SK-N-SH (cell line): ENCODE measurements around the gene ADAMTSL5.

Experiments used
- CHD2 ChIP-seq: fragments of 150-350 bp; IDR thresholded peaks from 2 replicates; pipeline ENCODE4 v1.6.1; 2018; ENCODE audit warnings: low read length; ENCODE audit not compliant: partially characterized antibody
- ELF1 ChIP-seq: IDR thresholded peaks from 2 replicates; pipeline ENCODE4 v1.4.0; 2012
- FOXM1 ChIP-seq: IDR thresholded peaks from 2 replicates; pipeline ENCODE4 v1.4.0; 2012; ENCODE audit warnings: low read depth, mild to moderate bottlenecking
- GABPA ChIP-seq: IDR thresholded peaks from 2 replicates; pipeline ENCODE4 v1.4.0; 2012; ENCODE audit warnings: low read depth, mild to moderate bottlenecking
- MEF2A ChIP-seq: IDR thresholded peaks from 2 replicates; pipeline ENCODE4 v1.4.0; 2012; ENCODE audit warnings: low read depth, borderline replicate concordance
- RCOR1 ChIP-seq: fragments of 150-350 bp; IDR thresholded peaks from 2 replicates; pipeline ENCODE4 v1.6.1; 2017; ENCODE audit warnings: antibody characterized with exemption, low read length
- RFX5 ChIP-seq: IDR thresholded peaks from 2 replicates; pipeline ENCODE4 v1.6.1; 2012; ENCODE audit warnings: mild to moderate bottlenecking, improper control_type of control experiment, low read length
- TEAD4 ChIP-seq: IDR thresholded peaks from 2 replicates; pipeline ENCODE4 v1.4.0; 2012; ENCODE audit warnings: mild to moderate bottlenecking, borderline replicate concordance; ENCODE audit not compliant: insufficient read depth
- TF ChIP-seq, protein P1 (sequence below): IDR thresholded peaks from 2 replicates; pipeline ENCODE4 v1.4.0; 2012; ENCODE audit warnings: low read depth
- TF ChIP-seq, protein P2 (sequence below): fragments of 150-350 bp; IDR thresholded peaks from 2 replicates; pipeline ENCODE4 v1.6.1; 2017; ENCODE audit warnings: antibody characterized with exemption, low read length, low read depth, borderline replicate concordance
- TF ChIP-seq, protein P3 (sequence below): fragments of 200-600 bp; sonication (generic); IDR thresholded peaks from 2 replicates; pipeline ENCODE4 v1.6.1; 2017; ENCODE audit warnings: antibody characterized with exemption, mild to moderate bottlenecking, moderate library complexity
- TF ChIP-seq, protein P4 (sequence below): IDR thresholded peaks from 2 replicates; pipeline ENCODE4; 2012
- TF ChIP-seq, protein P5 (sequence below): IDR thresholded peaks from 2 replicates; pipeline ENCODE4 v1.4.0; 2012; ENCODE audit warnings: low read depth, borderline replicate concordance

DNA sequence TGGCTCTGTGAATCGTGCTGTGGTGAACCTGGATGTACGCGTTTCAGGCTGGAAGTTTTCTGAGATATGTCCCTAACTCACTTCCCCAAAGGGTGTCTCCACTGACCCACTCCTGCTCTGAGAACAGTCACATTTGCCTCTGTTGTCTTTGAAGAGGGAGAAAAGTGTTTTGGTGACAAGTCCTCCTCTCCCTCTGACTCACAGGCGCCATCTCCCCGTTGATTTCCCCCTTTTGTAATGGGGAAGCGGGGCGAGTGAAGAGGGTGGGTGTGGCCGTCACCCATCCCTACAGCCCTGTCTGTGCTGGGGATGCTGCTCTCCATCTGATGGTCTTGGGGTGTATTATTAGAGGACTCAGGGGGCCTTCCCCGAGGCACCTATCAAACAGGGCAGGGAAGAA, 53.3 kb downstream of the ADAMTSL5 start:
- TF ChIP-seq, protein P1, sequence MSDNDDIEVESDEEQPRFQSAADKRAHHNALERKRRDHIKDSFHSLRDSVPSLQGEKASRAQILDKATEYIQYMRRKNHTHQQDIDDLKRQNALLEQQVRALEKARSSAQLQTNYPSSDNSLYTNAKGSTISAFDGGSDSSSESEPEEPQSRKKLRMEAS: no peak
- TF ChIP-seq, protein P2, sequence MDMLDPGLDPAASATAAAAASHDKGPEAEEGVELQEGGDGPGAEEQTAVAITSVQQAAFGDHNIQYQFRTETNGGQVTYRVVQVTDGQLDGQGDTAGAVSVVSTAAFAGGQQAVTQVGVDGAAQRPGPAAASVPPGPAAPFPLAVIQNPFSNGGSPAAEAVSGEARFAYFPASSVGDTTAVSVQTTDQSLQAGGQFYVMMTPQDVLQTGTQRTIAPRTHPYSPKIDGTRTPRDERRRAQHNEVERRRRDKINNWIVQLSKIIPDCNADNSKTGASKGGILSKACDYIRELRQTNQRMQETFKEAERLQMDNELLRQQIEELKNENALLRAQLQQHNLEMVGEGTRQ: no peak
- TF ChIP-seq, protein P3, sequence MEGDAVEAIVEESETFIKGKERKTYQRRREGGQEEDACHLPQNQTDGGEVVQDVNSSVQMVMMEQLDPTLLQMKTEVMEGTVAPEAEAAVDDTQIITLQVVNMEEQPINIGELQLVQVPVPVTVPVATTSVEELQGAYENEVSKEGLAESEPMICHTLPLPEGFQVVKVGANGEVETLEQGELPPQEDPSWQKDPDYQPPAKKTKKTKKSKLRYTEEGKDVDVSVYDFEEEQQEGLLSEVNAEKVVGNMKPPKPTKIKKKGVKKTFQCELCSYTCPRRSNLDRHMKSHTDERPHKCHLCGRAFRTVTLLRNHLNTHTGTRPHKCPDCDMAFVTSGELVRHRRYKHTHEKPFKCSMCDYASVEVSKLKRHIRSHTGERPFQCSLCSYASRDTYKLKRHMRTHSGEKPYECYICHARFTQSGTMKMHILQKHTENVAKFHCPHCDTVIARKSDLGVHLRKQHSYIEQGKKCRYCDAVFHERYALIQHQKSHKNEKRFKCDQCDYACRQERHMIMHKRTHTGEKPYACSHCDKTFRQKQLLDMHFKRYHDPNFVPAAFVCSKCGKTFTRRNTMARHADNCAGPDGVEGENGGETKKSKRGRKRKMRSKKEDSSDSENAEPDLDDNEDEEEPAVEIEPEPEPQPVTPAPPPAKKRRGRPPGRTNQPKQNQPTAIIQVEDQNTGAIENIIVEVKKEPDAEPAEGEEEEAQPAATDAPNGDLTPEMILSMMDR: no peak
- TF ChIP-seq GABPA (no peak), ELF1 (no peak), MEF2A (no peak), TEAD4 (no peak), CHD2 (no peak), FOXM1 (no peak), RFX5 (no peak), RCOR1 (no peak)
- TF ChIP-seq, protein P4, sequence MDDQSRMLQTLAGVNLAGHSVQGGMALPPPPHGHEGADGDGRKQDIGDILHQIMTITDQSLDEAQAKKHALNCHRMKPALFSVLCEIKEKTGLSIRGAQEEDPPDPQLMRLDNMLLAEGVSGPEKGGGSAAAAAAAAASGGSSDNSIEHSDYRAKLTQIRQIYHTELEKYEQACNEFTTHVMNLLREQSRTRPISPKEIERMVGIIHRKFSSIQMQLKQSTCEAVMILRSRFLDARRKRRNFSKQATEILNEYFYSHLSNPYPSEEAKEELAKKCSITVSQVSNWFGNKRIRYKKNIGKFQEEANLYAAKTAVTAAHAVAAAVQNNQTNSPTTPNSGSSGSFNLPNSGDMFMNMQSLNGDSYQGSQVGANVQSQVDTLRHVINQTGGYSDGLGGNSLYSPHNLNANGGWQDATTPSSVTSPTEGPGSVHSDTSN: no peak
- TF ChIP-seq, protein P5, sequence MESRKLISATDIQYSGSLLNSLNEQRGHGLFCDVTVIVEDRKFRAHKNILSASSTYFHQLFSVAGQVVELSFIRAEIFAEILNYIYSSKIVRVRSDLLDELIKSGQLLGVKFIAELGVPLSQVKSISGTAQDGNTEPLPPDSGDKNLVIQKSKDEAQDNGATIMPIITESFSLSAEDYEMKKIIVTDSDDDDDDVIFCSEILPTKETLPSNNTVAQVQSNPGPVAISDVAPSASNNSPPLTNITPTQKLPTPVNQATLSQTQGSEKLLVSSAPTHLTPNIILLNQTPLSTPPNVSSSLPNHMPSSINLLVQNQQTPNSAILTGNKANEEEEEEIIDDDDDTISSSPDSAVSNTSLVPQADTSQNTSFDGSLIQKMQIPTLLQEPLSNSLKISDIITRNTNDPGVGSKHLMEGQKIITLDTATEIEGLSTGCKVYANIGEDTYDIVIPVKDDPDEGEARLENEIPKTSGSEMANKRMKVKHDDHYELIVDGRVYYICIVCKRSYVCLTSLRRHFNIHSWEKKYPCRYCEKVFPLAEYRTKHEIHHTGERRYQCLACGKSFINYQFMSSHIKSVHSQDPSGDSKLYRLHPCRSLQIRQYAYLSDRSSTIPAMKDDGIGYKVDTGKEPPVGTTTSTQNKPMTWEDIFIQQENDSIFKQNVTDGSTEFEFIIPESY: no peak
